HG03139 (cell line): ENCODE measurements around the gene KIAA0513.
"Not testable (repeated sequence)": the region's sequence is repeated elsewhere in the genome, so short reads cannot be mapped to it uniquely, and the experiment has no call there.

Experiments used
- ATAC-seq: cut with Tn5 transposase; IDR thresholded peaks from one replicate; pipeline ENCODE4 v1.9.1; 2021; ENCODE audit not compliant: unreplicated experiment

The KIAA0513 gene

DNA sequence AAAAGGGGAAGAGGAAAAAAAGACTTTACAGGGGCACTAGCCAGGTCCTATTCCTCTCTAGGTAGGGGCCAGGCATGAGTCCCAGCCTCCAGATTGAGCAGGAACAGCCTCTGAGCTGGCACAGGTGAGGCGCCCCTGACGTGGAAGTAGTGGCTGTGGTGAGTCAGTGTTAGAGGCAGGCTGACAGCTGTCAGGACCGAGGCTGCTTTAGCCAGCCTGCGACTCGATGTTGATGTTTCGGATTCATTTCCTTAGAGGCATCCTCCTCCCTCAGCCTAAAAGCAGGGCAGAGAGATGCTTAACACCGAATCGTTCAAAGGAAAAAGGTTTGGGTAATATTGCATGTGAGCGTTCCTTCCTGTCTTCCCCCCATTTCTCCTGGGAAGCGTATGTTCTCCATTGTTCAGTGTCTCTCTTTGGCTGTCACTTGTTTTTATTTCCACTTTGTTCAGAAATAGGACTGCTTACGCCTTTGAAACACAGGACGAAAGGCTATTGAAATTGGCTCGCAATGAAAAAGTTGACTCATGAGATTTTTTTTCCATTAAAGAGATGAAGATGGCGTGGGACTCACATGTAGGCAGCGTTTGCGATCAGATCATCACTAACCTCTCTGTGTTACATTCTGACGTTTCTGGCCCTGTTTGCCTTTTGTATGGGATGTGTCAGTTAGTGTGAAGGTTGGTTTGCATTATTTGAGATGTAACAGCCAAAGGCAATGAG lies 1.3 kb downstream of the KIAA0513 start:
- no peak for ATAC-seq

DNA sequence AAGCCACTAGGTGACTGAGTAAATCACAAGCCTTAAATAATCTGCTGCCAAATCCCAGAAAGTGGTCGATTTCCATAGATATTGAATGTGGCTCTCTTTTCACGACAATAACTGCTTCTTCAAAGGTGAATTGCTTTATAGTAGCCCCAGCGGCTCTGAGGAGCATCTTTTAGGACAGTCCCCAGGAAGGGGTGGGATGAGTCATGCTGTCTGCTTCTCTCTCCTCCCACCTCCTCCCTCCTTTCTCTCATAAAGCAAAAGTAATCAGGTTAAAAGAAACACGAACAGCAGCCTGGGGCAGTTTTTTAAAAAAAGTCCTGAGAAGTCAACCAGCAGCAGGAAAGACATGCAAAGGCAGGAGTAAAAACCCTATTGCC lies 1.8 kb downstream of the KIAA0513 start:
- ATAC-seq, result no peak

DNA sequence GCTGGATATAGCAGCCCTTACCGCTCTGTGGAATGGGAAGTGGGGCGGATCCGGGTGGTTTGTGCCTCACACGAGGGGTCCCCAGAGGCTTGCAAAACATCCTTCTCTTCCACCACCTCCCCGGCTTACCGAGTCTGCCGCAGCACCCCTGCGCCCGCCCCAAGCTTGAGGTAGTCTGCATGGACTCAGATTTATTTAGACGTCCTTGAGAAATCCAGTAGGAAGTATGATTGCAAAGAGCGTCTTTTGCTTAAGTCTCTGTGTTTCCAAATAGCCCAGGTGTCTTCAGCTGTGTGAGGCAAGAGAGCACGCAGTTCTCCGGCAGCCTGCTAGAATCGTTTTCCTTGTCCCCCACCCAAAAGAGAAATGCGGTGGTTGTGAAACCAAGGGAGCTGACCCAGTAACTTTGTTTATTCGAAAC lies 2.4 kb downstream of the KIAA0513 start:
- ATAC-seq, result no peak

GRCh38 chr16:85031451-85031850 lies 3.9 kb downstream of the KIAA0513 start:
- ATAC-seq, result no peak

DNA sequence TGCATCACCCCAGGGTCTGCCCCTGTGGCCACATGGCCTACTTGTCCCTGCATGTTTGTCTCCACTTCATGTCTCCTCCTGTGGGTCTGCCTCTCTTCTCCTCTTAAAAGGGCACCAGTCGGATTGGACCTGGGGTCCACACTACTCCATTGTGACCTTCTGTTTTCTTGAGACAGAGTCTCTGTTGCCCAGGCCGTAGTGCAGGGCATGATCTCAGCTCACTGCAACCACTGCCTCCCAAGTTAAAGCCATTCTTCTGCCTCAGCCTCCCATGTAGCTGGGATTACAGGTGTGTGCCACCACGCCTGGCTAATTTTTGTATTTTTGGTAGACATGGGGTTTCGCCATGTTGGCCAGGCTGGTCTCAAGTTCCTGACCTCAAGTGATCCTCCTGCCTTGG lies 4.6 kb downstream of the KIAA0513 start:
- ATAC-seq, result not testable (repeated sequence)

GRCh38 chr16:85033171-85033570 lies 5.6 kb downstream of the KIAA0513 start:
- no peak for ATAC-seq

DNA sequence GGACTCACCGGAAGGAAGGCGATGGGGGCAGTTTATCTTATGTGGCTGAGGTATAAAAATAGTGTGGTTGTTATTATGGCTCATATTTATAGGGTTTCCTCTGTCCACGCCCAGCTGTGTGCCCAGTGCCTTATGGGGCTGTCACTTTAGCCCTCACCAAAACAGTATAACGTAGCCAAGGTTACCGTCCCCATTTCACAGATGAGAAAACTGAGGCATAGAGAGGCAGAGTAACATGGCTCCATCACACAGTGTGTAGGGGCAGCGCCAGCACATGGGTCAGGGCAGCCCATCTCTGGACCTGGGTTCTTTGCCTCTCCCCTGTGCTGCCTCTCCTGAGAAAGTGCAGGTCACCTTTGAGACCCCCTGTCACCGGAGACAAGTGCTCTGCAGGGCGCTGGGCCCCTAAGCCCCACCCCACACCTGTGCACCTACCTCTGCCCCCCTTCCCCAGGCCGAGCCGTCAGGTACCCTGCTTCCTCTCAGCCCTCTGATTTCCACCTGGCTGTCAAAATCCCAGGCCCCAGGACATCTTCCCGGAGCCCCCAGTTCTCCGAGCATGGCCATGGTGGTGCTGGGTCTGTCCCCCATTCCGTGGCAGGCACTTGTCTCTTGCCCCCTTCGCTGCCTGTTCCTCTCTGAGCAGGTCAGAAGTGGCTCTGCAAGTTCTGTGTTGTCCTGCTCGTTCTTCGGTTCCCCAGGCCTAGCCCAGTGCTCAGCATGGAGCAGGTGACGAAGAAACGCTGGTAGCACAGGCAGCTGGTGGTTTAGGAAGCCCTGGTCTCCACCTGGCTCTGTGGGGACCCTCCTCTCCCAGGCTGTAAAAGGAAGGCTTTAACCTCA lies 7.2 kb downstream of the KIAA0513 start:
- ATAC-seq, result no peak

DNA sequence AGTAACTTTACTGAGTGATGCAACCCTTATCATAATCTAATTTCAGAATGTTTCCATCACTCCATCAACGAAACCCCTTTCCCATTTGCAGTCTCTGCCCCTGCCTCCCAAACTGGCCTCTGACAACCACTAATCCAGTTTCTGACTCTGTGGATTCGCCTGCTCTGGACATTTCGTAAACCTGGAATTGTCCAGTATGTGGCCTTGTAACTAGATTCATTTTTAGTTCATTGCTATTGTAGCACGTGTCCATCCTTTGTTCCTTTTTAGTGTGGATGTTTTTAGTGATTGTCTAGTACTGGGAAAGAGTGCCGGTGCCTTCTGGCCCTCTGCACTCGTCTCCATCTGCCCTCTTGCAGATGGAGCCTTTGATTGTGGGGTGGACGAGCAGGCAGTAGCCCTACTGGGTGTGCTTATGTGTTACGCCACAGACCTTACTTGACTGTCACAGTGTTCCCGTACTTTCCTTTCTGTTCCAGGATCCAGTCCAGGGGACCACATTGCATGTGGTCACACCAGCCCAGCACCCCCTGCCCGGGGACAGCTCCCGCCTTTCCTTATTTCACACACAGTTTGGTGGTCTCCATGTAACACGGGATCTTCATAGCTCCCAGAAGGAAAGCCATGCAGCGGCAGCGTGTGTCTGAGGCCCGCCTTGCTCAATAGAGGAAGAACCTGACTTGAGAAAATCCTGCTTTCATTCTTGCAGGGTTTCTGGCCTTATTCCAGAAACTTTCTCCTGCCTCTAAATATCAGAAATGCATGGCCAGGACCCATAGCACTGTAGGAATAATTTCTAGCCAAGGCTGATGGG lies 8.8 kb downstream of the KIAA0513 start:
- ATAC-seq, result no peak

- ATAC-seq, result no peak
Measured at GRCh38 chr16:85037050-85037410, 9.4 kb downstream of the KIAA0513 start.

DNA sequence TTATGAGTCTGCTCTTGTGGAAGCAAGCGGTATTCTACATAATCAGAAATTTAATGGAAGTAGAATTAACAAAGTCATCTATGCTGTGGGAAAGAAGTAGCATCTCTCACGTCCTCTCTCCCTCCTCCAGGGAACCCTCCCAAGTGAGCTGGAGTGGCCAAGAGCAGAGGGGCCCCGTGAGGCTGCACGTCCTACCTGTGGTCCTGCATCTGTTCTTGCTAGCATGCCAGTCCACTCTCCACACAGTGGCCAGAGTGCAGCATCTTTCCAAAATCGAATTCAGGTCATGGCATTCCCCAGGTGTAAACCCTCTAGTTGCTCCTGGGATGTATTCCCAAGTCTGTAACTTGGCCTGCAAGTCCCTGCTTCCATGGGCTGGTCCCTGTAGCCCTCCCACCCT lies 10.1 kb downstream of the KIAA0513 start:
- ATAC-seq, result no peak

DNA sequence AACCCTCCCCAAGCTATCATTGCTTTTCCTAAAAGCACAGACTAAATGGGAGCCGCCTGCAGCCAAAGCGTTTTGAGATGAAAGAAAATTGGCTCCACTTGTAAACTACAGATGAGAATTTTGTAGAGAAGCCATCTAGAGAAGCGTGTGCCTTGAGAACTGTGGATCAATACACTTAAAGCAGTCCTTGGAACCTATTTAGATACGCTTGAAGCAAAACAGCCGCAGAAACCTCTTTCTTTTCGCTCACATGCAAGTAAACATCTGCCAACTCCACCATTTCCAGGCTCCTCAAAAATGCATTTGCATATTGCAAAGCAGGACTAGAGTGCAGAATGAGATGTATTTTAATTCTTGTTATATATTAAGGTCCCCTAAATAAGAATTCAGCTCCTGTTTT lies 13.1 kb downstream of the KIAA0513 start:
- ATAC-seq, result no peak

DNA sequence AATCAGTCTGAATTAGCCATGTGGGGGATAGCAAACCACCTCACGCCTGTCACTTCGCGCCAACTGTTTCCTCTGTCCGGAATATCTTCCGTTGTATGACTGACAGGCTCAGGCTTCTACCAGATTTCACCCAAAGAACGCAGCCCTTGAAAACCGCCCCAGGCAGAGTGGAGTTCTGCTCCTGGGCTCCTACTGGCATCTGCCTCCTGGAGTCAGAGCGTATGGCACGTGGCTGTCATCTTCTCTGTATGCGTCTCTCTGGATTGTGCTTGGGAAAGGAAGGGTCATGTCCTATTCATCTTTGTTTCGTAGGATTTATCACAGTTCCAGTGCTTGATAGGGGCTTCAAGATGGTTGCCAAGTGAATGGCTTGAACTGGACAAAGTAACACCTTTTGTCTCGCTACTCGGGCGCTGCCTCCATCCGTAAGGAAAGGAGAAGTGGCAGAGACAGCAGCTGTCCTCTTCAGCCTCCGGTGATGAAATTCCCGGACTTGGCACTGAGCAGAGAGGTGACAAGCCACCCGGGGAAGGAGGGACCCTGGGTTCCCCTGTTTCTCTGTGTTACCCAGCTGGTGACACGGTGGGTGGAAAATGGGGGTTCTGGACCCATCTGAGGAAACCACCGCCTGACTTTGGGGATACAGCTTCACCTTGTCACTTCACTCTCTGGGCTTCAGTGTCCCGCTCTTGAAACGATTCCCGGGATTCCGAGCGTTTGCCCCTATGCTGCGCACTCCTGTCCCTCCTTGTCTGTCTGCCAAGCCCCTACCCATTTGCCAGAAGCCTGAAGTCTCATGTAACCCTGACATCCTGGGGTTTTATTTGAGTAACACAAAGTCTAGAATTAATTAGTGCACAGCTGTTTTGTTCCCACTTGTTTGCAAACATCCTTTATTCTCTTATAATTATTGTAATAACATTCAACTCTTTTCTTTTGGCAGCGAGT lies 13.9 kb downstream of the KIAA0513 start:
- no peak for ATAC-seq

- ATAC-seq, result no peak
Measured at GRCh38 chr16:85042167-85042526, 14.6 kb downstream of the KIAA0513 start.

DNA sequence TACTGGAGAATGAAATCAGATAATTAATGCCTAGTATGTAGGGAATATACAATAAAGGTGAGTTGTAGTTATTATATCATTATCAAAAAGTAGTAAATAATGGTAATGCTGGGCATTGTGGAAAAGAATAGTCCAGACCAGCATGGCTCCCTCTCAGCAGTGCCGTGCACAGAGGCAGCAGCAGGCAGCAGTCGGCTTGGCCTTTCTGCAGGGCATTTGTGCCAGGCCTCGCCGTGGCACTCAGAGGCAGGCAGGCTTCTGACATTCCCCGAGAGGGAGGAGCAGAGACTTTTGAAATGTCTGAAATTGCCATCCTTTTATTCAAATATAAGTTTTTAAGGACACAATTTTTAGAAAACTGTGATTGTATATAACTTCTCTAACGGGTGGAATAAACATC lies 15.0 kb downstream of the KIAA0513 start:
- no peak for ATAC-seq

DNA sequence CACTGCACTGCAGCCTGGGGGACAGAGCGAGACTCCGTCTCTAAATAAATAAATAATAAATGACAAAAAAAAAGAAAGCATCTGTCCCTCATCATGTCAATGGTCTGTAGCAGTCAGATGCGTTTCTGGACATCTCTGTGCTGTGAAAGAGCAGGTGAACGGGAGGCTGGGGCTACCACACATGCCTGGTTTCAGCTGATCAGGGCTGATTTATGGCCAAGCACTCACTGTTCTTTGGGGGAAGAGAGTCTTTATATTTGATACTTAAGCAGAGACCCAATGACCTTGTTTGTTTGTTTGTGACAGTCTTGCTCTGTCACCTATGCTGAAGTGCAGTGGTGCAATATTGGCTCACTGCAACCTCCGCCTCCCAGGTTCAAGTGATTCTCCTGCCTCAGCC lies 17.5 kb downstream of the KIAA0513 start:
- ATAC-seq, result no peak

DNA sequence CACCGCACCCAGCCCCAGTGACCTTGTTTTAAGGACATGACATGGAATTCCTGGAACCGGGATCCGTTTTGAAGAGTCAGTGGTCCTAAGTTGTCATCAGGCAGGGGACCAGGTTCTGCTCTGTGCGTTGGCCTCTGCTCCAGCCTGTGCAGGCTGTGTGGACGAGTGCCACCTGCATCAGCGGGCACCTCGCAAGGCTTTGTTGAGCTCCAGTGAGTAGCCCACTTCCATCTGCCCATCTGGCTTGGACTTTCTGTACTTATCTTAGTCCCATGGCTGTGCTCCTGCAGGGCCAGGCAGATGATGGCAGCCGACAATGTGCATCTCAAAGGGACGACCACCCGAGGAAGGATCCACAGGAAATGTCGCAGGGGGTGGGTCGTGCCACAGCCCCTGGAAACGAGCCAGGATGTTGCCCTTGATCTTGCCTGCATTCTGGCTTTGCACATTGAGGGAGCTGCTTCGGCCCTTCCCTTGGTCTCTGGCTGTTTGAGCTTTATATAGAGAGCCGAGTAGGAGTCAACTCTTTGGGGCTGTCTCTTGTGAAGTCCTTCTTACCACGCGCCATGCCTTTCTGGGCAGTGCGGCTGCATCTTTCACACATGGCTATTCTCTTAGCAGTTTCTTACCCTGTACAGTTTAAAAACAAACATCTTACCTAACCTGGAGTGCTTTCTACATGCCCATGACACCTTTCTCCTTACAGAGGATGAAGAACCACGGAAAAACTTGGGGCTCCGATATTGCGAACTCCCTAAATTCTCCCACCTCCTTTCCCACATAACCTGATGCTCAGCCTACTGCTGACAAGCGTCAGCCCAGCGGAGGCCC lies 18.3 kb downstream of the KIAA0513 start:
- ATAC-seq, result no peak

GRCh38 chr16:85046472-85046916 lies 18.9 kb downstream of the KIAA0513 start:
- no peak for ATAC-seq

GRCh38 chr16:85046931-85047866 lies 19.6 kb downstream of the KIAA0513 start:
- ATAC-seq, result no peak
